ENCODE data around the gene MYLK.

Gene MYLK

DNA sequence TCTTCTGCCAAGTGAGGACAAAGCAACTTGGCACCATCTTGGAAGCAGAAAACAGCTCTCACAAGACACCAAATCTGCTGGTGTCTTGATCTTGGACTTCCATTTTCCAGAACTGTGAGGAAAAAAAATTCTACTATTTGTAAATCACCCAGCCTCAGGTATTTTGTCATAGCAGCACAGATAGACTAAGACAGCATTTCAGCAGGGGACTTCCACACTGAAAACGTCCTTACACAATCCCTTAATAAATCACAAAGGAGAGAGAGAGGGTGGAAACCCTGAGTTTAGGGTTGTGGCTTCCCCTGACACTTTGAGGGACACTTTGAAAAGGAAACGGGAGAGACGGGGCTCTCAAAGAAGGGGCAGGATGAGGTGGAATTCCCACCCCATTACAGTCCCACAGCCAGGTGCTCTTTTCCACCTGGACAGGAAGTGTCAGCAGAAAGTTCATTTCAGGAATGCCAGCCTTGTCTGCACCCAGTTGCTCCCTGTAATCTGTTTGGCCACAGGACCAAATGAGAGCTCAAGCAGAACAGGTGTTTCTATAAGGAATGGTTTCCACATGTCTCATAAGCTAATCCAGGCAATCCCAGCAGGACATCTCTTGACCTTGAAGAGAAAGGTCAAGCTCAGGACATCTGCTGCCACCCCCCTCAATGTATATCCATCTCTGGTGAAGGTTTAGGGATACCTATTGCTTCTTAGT lies 51.3 kb downstream of the MYLK start:
- DNase-seq (ENCODE audit: insufficient read length, low spot score) (no peak), FAIRE-seq (no peak)

DNA sequence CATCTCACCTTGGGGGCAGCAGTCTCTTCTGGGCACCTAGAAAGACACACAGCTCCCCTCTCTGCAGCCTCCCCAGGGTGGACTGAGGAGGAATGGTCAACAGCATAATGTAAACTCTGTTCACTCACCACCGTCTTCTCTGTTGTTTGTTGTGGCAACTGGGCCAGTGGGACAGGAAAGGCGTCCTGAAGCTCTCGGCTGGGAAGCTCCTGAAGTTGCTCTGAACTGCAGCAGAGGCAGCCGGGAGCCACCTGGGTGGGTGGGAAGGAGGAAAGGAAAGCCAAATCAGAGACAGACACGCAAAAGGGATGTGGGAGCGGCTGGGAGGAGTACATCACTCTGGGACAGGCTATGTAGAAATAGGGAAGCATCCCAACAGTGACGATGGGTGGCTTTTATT lies 52.7 kb downstream of the MYLK start:
- DNase-seq (ENCODE audit: insufficient read length, low spot score) (no peak), FAIRE-seq (no peak)

- no peak for DNase-seq (ENCODE audit: insufficient read length, low spot score)
- no peak for FAIRE-seq
These were observed 62.2 kb downstream of the MYLK start for GRCh38 chr3:123821920-123822319.

DNA sequence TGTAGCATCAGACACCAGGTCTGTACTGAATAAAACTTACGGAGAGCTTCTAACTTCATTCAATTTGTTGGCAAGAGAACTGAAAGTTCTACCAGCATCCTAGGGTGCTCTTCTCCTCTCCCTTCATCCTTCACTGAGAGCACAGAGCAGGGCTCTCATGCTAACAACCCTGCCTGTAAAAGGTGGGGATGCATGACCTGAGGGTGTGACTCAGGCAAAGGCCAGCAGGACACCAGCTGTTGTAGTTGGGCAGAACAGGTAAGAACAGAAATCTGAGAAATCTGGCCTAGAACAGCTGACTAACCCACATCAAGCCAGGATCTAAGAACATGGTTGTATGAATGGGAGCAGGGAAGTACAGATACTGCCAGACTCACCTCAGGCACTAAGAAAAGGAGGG lies 64.2 kb downstream of the MYLK start:
- no peak for DNase-seq (ENCODE audit: insufficient read length, low spot score)
- no peak for FAIRE-seq

DNA sequence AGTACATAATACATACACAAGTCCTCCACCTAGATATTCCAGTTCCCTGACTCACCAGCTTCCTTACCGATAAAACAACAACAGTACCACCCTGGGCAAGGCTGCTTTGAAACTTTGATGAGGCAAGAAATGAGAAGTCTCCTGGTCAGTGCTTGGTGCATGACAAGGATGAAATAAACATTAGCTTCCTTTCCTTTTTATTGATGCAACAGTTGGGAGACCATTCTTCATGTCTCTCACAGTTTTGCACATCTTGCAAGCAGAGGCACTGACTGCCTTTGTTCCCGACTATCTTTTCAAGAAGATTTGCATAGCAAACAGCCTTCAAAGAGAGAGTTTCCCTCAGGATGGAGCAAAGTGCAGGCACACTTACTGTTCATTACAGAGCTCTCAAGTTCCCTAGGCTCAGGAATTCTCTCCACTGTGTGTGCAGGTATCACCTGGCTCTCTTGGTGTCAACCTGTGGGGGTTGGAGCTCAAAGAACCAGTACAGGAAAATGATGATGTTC lies 65.2 kb downstream of the MYLK start:
- DNase-seq (ENCODE audit: insufficient read length, low spot score) (no peak), FAIRE-seq (no peak)

- FAIRE-seq (no peak), DNase-seq (ENCODE audit: insufficient read length, low spot score) (no peak)
These were observed 65.7 kb downstream of the MYLK start for GRCh38 chr3:123818324-123818920.

DNA sequence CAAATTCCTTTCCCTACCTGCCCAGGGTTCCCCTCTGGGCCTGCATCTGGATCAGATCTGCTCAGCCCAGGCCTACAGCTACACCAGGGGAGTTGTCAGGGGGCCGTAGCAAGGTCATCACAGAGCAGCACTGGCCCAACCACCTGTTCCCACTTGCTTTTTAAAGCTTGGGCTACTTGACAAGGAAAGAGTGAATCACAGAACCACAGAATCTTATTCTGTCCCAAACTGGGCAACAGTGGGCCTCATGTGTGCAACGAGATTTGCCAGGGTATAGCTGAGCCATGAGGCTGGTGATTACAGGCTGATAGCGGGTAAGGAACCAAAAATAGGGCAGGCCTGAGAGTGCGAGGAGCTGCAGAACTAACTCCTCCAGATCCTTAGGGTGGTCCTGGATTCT lies 66.7 kb downstream of the MYLK start:
- FAIRE-seq: no peak
- no peak for DNase-seq (ENCODE audit: insufficient read length, low spot score)

DNA sequence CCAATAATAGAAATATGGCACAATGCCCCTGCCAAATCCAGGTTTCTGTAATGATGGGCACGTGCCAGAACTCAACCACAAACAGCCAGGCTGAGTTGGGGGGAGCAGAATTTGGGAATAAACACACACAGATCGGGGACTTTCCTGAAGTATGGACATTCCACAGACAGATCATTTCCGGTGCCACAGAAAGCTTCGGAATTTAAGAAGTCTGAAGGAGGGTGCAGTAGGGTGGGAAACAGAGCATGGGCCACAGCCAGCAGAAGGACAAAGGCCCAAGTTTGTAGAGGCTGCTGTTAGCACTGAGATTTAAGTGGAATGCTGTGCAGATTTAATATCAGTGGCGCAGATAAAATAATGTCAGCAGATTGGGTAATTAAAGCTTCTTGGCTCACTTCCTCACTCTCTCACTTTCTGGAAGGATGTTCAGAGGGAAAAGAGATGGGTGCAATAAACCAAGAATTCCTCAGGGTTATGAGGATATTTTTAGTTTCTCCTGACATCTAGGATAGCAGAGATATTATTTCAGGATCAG lies 67.4 kb downstream of the MYLK start:
- DNase-seq (ENCODE audit: insufficient read length, low spot score): no peak
- no peak for FAIRE-seq

DNA sequence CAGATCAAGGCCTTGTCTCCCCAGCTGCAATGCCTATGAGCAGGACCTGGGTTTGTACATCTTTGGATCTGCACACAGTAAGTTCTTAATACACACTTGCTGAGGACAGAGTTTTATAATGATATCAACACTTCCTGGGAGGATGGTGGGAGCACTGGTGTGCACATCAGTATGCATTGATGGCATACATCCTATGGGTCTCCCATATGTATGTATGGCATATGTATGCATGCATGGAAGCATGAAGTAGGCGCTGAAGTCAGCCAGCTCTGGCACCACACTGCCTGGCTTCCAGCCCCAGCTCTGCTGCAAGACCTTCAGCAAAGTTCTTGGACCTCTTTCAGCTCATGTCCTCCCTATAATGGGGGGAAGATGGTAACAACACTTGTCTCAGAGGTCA lies 68.2 kb downstream of the MYLK start:
- no peak for DNase-seq (ENCODE audit: insufficient read length, low spot score)

DNA sequence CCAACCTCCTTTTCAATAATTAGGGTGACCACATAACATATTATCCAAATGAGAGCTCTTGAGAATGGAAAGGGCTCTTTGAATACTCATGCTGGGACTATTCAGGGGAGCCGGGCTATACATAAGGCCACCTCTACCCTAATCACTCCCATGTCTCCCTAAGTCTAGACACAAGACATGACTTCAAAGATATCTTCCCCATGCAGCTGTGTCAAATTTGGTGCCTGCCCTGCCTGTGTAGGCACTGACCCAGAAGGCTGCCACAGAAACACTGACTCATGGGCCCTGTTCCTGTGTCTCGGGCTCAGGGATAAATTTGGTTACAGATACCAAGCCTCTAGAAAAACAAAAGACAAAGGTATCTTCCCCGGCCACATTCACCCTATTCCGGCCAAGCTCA lies 70.3 kb downstream of the MYLK start:
- FAIRE-seq (no peak), DNase-seq (ENCODE audit: insufficient read length, low spot score) (no peak)

More for the DNA sequence above, 68.2 kb downstream of the MYLK start:
- no peak for FAIRE-seq

GRCh38 chr3:123809597-123809996 lies 74.5 kb downstream of the MYLK start:
- no peak for DNase-seq (ENCODE audit: insufficient read length, low spot score)
- FAIRE-seq: no peak

- no peak for FAIRE-seq
- DNase-seq (ENCODE audit: insufficient read length, low spot score): no peak
These were observed 75.3 kb downstream of the MYLK start for GRCh38 chr3:123808812-123809211.

- FAIRE-seq (no peak), DNase-seq (ENCODE audit: insufficient read length, low spot score) (no peak)
These were observed 76.3 kb downstream of the MYLK start for GRCh38 chr3:123807820-123808219.

GRCh38 chr3:123805504-123805903 lies 78.6 kb downstream of the MYLK start:
- DNase-seq (ENCODE audit: insufficient read length, low spot score): no peak
- no peak for FAIRE-seq

DNA sequence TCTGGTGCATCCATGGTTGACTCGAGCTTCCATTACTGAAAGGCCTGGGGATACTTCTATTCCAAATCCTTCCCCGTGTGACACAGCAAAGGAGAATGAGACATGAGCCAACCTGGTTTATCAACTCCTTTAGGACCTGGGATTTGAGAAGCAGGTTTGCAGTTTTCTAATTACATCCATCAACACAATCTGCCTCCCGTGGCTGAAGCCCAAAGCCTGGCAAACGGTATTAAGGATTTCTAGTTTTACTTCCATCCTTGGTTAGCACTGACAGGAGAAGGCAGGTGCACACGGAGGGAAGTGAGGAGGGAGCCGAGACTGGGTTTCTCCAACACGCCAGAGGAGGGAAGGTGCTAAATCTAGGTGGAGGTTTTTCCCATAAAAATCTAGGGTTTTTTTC lies 79.0 kb downstream of the MYLK start:
- no peak for FAIRE-seq
- DNase-seq (ENCODE audit: insufficient read length, low spot score): no peak

- DNase-seq (ENCODE audit: insufficient read length, low spot score) (no peak), FAIRE-seq (no peak)
These were observed 79.5 kb downstream of the MYLK start for GRCh38 chr3:123804676-123805075.

DNA sequence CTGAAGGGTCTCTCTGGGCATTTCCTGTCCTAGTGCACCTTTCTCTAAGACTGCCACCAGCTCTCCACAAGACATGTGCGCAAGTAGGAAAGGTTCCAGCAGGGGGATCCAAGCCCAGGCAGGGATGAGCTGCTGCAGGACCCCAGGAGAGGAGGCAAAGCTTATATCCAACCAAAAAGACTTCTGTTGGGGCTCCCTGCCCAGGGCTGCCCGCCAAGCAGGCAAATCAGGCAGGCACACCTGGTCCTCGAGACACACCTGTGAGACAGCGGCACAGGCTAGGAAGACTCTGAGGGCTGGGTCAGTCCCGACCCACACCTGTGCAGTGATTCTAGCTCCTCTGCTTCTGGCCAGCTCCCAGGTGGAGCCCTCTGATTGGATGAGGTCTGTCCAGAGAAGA lies 80.6 kb downstream of the MYLK start:
- no peak for FAIRE-seq
- DNase-seq (ENCODE audit: insufficient read length, low spot score): no peak

DNA sequence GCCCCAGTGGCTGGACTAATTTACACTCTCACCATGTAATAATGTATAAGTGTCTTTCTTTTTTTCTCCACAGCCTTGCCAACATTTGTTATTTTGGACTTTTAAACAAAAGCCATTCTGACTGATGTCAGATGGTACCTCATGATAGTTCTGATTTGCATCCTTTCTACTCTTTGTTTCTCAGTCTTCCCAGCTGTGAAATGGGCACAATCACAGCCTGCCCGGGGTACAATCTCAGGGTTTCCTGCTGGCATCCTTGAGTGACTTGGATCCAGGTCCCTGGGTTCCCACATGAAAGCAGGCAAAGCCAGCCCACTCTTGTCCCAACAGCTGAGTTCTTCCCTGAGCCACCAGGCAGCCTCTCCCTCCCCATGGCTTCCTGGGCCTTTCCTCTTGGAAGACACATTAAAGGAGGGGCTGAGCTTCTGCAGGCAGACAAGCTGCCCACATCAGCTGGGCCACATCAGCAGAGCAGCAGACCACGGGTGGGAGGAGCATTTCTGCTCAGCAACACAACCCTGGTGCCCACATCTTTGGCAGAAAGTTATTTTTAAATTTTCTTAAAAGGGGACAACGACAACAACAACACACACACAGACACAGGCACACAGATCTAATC lies 82.0 kb downstream of the MYLK start:
- FAIRE-seq: no peak
- no peak for DNase-seq (ENCODE audit: insufficient read length, low spot score)

- FAIRE-seq: no peak
- DNase-seq (ENCODE audit: insufficient read length, low spot score): no peak
These were observed 82.7 kb downstream of the MYLK start for GRCh38 chr3:123801474-123801873.

GRCh38 chr3:123800362-123800682 lies 83.8 kb downstream of the MYLK start:
- no peak for FAIRE-seq

GRCh38 chr3:123799544-123800361 lies 84.4 kb downstream of the MYLK start:
- FAIRE-seq: no peak

More at GRCh38 chr3:123800362-123800682, 83.8 kb downstream of the MYLK start:
- no peak for DNase-seq (ENCODE audit: insufficient read length, low spot score)

More at GRCh38 chr3:123799544-123800361, 84.4 kb downstream of the MYLK start:
- DNase-seq (ENCODE audit: insufficient read length, low spot score): no peak
